RKO (cell line): ENCODE measurements around the gene PRR14L.
"Not testable (repeated sequence)": the region's sequence is repeated elsewhere in the genome, so short reads cannot be mapped to it uniquely, and the experiment has no call there.

Source experiments
- DNase-seq: peaks from one replicate; pipeline ENCODE4 v3.0.0-alpha.2; 2016; ENCODE audit warnings: low spot score

Gene PRR14L

DNA sequence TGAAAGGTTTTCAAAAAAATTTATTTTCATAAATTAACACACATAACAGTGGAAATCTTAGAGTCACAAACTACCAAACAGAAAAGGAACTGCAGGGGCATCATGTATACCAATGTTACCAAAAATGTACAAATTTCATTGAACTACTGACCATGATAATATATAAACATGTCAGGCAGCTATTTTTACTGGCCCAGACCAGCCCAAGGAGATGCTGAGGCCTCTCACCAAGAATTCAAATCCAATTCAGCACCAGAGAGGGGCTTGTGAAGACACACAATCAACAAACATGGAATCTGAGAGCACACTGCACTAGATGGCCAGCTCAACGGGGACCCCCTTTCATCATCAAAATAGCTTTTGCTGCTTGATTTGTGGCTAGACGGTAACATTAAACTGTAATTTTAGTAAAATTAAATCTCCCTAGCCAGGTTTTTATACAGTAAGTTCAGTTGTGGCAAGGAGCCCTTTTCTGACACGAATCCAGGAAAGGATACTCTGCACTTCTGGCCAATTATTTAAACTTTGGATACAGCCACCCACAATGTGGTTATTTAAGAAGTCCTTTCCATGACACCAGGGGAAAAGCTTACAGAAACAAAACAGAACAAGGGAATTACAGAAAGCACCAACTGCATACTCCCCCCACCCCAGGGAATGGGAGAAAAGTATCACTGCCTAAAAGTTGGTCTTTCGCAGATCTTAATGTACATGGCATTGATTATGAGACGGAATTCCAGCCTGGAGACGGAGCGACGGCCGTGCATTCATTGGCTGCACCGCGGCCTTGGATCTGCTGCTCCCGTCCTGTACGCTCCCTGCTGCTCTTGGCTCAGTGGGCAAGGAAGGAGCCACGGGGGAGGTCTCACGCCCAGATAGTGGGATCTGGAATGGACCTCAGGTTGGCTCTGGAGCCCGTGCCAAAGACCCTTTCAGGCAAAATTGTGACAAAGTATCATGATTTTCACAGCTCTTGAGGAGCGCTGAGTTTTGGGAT is 68.3 kb downstream of the PRR14L start:
- DNase-seq = no peak

DNA sequence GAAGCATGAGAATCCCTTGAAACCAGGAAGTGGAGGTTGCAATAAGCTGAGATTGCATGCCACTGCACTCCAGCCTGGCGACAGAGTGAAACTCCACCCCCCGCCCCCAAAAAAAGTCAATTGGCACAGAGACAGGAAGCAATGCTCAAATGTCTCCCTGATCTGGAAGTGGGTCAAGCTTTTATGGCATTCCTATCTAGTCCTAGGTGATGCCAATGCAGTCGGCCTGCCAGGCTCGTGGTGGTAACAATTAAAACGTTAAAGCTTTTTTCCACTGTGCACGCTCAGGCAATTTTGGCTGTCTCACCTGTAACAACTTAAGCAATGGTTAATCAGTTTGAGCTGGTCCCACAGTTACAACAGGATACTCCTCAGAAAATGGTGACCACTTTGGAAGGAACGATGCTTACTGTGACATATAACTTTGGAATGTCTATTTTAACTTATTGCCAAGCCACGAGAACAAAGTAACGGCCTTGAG is 69.0 kb downstream of the PRR14L start:
- no peak for DNase-seq

DNA sequence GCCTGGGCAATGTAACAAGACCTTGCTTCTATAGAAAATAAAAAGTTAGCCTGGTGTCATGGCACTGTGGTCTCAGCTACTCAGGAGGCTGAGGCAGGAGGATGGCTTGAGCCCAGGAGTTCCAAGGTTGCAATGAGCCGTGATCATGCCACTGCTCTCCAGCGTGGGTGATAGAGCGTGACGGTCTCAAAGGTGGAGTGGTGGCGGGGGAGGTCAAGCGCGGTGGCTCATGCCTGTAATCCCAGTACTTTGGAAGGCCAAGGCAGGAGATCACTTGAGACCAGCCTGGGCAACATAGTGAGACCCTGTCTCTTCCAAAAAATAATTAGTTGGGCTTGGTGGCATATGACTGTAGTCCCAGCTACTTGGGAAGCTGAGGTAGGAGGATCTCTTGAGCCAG is 71.2 kb downstream of the PRR14L start:
- no peak for DNase-seq

DNA sequence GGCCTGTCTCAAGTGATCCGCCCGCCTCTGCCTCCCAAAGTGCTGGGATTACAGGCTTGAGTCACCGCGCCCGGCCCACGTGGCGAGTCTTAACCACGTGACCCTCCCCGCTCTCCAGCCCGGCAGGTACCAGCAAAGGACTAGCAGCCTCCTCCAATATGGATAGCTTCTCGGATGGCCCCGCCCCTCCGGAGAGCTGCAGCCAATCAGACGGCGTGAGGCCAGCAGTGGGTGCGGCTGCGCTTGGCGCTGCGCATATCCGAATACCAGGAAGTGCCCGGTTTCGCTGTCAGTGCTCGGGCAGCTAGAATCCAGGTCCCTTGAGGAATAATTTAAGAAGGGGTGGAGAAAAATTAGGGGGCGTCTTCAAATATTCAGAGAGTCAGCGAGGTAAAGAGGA is 73.2 kb downstream of the PRR14L start:
- peak; percentile 93 for DNase-seq

DNA sequence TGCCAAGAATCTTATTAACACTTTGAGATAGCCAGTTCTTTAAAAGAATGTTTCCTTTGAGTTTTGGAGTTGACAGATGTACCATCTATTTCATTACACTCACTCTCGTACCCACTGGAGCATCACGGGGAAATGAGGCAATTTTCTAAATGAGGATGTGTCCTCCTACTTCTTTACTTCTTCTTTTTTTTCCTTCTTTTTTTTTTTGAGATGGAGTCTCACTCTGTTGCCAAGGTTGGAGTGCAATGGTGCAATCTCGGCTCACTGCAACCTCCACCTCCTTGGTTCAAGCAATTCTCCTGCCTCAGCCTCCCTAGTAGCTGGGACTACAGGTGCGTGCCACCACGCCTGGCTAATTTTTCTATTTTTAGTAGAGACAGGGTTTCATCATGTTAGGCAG is 75.7 kb downstream of the PRR14L start:
- DNase-seq = not testable (repeated sequence)

DNA sequence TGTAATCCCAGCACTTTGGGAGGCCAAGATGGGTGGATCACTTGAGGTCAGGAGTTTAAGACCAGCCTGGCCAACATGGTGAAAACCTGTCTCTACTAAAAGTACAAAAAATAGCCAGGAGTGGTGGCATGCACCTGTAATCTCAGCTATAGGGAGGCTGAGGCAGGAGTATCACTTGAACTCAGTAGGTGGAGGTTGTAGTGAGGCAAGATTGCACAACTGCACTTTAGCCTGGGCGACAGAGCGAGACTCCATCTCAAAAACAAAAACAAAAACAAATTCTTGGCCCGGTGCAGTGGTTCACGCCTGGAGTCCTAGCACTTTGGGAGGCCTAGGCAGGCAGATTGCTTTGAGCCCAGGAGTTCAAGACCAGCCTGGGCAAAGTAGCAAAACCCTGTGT is 81.1 kb downstream of the PRR14L start:
- DNase-seq = not testable (repeated sequence)

DNA sequence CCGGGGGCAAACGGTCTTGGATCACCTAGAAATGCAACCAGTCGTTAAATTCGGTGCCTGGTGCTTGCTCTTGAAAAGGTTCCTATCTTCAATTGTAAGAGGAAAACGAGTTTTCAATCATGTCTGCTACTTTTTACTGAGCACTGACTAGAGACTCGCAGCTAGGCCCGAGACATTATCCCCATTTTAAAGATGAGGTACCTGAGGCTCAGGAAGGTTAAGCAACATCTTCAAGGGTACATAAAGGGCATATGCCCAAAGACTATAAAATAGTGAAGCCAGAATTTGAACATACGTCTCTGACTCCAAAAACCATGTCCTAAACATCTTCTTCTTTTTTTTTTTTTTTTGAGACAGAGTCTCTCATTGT is 87.3 kb downstream of the PRR14L start:
- no peak for DNase-seq

DNA sequence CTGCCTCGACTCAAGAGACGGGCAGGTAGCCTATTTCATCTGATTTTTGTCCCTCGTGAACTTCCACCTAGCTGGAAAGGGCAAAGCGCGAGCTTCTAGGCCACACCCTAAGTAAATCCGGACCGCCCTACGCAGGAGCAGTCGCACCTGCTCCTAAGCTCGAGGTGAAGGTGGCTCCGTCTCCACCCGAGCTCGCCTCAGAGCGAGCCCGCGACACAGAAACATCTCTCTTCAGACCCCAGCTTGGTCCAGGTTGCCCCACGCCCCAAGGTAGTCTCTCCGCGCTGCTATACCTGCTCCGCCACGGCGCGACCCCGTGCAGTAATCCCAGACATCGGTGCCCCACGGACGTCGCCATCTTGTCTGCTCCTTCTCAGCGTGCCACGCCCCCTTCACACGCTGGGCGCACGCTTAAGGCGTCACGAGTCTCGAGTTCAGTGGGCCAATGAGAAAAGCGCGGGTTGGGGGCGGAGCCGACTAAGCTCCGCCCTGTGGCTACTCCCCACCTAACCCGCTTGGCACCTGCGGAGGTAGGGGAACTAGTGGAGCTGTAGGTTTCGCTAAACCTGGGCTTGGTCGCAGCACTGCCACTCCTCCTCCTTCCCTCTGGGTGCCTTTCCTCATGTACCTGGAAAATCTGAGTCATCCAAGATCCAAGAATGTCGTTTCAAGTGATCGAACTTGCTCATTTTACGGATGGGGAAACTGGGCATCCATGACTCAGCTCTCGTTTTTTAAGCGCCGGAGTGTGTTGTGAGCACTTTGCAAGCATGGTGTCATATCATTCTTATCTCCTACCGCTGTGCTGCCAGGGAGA is 87.9 kb downstream of the PRR14L start, which contains the start of gene PISD:
TSS of gene PISD (minus strand) at position 365 of the 817 bp plus-strand sequence. CDS start at position 358, 7 bp downstream.
- peak; percentile 94 for DNase-seq

DNA sequence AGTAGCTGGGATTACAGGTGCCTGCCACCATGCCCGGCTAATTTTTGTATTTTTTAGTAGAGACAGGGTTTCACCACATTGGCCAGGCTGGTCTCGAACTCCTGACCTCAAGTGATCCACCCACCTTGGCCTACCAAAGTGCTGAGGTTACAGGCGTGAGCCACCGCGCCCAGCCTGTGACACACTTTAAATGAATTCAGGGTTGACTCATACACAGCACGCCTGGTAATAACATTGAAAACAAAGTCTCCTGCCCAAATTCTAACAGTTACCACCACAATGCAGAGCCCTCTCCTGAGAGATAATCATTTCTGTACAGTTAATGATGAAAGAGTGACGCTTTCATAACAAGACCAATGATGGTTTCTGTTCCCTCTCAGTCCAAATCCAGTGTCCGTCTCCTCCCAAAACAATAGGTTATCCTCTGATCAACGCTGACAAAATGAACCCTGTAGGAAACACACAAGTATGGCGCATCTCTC is 89.0 kb downstream of the PRR14L start:
- peak; percentile 92 for DNase-seq

DNA sequence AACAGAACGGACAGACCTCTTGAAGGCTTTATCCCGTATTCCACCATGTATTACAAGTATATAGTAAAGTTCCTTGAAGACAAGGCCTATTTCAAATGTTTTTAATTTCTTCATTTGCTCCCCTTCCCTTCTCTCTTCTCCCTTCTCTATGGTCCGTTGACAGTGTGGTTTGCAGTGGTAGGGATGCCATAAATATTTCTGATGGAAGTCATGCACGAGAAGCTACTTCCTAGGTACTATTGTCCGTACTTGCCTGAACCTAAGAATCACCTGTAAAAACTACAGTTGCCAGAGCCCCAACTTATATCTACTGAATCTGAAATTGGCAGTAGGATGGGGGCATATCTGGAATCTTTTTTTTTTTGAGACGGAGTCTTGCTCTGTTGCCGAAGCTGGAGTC is 90.7 kb downstream of the PRR14L start:
- no peak for DNase-seq

DNA sequence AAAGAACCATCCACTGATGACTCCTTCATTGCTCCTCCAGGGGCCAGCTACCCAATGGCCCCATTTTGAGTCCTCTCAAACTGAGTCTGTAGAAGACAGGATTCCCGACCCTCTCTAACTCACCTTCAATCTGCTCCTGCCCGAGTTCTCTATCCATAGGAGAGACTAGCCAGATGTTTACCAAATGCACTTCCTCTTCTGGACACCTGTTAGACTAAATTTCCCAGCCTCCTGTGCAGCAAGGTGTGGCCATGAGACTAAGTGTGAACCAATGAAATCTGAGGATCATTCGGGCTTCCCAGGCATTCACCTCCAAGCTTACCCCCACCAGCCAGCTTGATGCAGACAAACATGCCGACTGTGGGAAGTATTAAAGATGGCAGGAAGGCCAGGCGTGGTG is 95.5 kb downstream of the PRR14L start:
- no peak for DNase-seq

DNA sequence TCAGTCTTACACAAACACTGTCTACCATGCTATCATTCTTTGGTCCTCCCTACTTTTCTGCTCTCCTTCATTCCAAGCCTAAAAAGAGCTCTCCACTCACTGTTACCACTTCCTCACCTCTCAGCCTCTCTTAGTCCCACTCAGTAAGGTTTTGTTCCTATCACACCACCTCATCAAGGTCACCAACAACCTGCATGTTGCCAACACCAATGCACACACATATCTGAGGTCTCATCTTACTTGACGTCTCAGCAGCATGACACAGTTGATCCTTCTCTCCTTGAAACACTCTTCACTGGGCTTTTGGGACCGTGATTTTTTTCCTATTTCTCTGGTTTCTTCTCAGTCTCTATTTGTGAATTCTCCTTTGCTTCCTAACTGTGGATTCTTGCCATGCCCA is 96.0 kb downstream of the PRR14L start:
- no peak for DNase-seq

DNA sequence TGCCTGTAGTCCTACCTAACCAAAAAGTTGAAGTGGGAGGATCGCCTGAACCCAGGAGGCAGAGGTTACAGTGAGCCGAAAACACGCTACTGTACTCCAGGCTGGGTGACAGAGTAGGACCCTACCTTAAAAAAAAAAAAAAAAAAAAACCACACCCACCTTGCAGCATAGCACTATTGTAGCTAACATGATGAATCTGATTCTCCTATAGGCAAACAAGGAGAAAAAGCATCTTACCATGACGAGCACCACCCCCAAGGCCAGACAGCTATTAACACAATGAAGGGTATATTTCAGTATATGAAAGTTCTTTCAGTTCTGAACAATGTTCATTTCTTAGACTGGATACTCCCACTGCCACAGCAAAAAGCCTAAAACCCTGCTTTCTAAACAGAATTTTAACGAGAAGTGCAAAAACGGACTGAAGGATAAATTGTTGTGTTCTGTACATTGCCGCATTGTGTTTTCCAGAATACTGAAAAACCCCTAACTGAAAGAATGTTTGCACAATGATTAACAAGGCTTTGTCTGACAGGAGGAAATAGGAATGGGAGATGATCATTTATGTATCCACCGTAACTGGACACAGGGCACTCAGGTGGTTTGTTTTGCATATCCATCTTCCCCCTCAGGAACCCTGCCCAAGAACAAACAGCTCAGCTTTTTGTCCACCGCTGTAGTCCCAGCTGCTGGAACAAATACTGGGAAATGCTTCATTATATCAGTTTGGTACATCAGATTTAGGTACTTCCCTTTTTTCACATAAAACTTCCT is 96.8 kb downstream of the PRR14L start:
- DNase-seq = no peak

DNA sequence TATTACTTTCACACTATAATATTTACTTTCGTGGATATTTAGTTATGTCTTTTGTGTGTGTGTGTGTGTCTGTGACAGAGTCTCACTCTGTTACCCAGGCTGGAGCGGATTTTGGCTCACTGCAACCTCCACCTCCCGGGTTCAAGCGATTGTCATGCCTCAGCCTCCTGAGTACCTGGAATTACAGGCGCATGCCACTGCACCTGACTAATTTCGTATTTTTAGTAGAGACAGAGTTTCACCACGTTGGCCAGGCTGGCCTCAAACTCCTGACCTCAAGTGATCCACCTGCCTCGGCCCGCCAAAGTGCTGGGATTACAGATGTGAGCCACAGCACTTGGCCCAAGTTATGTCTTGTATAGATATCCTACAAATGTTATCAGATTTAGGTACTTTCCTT is 97.8 kb downstream of the PRR14L start:
- no peak for DNase-seq

DNA sequence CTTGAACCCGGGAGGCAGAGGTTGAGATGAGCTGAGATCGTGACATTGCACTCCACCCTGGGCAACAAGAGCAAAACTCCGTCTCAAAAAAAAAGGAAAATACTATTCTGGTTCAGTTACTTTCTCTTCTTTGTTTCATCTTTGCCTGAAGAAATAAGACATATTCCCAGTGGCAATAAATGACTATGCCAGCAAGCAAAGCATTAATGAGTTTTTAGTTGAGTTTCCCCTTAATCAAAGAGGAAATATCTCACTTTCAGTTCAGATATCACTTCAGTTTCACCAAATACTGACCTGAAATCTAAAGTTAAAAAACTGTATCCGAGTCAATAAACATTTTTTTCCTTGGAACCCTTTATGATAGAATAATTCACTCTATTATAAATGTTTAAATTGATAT is 98.3 kb downstream of the PRR14L start:
- DNase-seq = no peak

DNA sequence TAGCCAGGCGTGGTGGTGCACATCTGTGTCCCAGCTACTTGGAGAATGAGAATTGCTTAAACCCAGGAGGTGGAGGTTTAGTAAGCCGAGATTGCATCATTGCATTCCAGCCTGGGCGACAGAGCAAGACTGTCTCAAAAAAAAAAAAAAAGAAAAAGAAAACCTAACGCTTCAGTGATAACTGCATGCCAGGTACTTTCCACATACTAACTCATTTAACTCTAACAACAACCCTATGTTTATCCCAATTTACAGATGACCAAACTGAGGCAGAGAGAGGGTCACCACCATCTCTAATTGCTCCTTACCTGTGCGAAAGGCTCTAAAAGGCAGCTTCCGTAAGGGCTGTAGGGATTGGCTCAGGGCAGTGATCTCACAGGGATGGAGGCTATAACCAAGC is 99.5 kb downstream of the PRR14L start:
- DNase-seq = no peak

DNA sequence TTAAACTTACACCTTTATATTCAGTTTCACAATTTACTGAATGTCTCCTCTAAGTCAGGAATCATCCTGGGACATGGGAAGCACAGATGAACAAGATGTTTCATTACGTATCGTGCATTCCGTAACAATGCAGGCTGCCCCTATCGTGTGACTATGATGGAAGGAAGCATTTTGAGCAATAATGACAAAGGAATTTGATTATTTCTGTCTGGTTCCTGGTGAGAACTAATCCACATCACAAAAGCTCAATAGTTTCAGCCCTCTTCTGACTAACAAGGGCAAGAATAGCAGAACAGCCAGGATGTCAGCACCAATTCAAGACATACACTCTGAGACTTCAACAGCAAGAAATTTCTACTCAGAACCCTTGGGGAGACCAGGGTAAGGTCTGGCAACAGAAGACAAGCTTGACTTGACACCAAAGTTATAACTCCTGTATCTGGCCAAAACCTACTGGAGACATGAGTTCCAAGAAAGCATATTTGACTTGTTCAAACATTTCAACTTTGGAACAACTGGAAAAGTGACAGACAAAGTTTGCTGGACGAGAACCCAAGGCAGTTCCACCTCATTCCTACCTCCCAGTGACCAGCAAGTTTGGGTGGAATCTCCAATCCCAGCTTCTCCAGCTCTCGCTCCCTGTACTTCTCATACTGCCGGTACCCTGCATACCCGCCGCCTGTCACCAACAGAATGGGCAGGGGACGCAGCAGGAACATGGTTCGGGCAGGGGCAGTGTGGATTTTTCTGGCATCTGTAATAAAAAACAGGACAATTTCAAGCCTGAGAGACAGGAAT is 102.2 kb downstream of the PRR14L start:
- no peak for DNase-seq

DNA sequence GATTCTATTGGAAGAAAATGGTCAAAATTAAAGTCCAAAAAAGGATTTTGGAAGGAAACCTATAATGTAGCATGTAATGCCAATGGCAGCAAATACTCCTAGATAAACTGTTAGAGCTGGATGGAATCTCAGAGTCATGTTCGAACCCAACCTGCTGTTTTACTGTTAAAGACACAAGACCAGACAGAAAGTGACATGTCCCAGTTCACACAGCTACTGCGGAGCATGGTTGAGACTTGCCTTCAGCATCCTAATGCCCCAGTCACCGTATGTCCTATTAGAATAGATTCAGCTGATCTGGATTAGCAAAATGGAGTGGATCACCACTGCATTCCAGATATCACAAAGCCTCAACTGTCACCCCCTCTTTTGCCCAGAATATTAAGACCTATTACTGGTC is 102.9 kb downstream of the PRR14L start:
- DNase-seq = no peak

DNA sequence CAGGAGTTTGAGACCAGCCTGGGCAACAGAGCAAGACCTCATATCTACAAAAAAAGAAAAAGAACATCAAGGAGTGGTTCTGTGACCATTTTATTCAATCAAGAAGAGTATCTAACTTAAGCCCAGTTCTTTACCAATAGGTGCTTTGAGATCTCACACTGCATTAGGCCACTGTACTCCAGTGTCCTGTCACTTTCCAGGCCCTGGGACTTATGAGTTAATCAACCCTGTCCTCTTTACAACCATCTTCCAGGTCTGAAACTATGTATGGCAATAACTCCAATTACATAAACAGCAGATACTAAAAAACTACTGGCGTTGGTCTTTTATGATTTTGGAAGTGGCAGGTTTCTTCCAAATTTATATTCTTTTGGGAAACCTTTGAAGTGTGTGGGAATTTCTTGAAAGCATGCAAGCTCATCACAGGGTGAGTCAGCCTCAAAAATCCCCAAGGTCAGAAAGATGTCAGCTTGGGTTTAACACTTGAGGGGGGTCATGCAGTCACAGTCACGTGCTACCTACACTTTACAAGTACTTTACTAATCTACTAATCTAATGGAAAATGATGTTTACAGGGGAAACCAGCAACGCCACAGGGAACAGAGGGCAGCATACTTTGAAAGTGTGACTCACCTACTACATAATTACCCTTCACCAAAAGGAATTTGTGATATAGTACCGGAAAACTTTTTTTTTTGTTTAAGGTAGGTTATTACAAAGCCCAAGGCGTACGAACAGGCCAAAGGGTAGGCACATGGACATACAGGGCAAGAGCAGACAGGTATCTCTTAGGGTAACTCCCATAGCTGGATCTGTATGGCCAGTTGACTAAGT is 103.5 kb downstream of the PRR14L start:
- DNase-seq = peak; percentile 51

DNA sequence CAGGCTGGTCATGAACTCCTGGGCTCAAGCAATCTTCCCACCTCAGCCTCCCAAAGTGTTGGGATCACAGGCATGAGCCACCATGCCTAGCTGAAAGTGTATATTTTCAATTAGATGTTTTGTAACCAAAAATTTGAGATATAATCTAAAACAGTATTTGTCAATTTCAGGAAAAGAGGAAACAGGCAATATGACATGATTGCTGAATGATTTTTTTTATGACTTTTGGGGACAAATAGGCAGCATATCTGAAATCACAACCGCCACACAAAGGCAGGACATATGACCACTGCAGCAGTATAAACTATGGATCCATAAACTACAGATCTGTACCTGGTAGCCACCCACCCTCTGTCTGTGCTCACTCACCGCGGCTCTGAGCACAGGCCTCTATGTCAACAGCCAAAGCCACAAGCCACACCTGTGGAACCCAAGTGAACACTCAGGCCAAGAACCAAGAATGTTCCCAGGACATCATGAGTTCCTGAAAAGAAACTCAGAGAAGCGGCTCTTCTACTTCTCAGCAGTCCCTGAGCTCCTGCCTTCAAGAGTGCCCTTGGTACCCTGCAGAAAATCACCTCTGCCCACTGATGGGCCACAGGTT is 110.4 kb downstream of the PRR14L start:
- no peak for DNase-seq
